GM10847 (cell line): ENCODE data around the gene VASH1.

ENCODE experiments used
- POLR2A ChIP-seq: IDR thresholded peaks from 2 replicates; pipeline ENCODE4 v1.6.1; 2011; ENCODE audit not compliant: insufficient read length; ENCODE audit errors: extremely low read depth

Gene VASH1

DNA sequence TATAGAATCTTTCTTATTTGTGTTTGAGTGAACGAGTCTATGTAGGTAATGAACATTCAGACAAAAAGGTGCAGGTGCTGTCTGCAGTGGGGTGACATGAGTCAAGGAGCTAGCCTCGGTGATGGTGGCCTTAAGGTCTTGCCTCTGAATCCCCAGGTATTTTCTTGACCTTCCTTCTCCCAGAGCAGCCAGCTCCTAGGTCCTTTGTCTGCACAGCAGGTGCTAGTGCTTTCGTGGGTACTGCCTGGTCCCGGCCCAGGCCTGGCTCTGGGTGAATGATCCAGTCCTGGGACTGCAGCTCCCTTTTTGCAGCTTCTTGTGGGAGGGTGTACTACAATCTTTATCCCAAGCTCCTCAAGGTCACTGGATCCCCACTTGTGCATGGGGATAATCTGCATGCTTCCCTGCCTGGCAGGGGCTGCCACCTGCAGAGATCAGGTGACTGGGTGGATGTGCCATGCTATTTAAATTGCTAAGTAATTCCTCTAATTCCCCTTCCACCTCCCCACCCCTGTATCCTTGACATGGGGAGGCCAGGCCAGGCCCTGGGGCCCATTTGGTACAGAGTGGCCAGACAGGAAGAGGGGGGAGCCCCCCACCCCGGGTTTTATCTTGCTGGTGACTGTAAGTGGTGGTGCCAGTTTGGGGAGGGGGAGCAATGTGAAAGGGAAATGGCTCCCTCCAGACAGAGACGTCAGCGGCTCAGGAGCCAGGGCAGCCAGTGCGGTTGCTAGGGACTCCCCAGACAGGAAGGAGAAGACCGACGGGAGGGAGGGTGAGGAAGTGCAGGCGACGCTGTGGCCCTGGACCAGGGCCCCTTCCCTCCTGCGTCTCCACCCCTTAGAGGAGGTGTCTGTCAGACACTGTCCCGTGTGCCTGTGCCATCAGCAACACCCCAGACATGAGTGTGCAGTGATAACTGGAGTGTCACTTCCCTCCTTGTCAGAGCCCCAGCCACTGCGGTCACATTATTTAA is 6.7 kb downstream of the VASH1 start:
- TF ChIP-seq POLR2A: no peak

DNA sequence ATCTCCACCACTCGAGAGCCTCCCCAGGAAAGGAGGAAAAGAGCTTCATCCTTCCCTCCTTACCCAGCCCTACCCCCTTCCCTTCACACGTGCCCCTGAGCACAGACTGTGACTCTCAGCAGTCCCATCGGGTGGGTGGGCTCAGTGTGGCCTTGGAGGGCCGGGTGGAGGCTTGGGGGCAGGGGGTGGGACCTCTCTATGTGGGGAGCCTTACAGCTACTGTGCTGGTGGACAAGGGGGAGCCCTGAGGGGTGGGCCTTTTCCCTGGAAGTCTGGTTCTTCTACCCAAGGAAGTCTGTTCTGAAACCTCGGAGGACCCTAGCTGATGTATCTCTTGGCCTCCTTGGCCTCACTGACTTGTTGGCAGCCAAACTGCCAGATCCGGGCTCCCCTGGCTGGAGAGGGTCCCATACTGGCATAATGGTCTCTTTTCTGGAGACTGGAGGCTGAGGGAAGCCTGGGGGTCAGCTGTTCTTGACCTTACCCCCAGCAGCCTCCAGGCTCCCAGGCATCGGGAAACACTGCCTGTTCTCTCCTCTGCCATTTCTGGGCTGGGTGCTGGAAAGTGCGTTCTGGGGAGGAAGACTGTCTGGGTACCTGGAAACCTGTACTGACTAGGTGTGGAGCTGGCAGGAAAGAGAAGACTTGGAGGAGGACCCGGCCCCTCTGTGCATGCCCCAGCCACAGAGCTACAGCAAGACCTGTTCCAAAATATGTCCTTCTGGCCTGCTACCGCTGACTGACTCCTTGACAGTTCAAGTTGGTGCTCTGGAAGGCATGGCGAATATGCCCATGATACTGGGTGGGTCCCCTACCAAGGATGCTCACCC is 7.6 kb downstream of the VASH1 start:
- no peak for TF ChIP-seq POLR2A

DNA sequence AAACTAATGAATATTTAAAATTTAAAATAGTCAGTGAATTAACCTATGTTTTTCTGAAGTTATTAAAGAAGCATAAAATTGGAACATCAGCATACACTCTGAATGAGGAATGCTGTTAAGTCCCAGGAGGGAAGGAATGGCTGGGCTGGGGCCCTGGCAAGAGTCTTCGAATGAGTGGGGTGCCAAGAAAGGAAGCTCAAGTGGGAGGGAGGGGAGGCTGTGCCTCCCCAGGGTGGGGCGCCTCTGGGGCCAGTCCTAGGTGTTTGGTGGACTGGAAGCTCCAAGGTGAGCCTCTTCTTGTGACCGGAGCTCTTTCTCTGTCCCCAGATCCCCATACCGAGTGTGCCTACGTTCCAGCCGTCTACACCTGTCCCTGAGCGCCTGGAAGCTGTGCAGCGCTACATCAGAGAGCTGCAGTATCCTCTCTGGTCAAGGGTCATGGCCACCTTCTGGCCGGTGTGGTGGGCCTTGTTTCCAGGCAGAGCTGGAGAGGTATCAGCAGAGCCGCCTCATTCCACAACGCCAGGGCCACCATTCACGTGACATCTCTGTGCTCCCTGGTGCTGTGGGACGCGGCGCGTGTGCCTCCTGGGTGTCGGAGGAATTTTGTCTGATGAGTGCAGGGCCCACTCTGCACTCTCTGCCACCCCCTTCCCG is 8.5 kb downstream of the VASH1 start:
- TF ChIP-seq POLR2A: no peak

DNA sequence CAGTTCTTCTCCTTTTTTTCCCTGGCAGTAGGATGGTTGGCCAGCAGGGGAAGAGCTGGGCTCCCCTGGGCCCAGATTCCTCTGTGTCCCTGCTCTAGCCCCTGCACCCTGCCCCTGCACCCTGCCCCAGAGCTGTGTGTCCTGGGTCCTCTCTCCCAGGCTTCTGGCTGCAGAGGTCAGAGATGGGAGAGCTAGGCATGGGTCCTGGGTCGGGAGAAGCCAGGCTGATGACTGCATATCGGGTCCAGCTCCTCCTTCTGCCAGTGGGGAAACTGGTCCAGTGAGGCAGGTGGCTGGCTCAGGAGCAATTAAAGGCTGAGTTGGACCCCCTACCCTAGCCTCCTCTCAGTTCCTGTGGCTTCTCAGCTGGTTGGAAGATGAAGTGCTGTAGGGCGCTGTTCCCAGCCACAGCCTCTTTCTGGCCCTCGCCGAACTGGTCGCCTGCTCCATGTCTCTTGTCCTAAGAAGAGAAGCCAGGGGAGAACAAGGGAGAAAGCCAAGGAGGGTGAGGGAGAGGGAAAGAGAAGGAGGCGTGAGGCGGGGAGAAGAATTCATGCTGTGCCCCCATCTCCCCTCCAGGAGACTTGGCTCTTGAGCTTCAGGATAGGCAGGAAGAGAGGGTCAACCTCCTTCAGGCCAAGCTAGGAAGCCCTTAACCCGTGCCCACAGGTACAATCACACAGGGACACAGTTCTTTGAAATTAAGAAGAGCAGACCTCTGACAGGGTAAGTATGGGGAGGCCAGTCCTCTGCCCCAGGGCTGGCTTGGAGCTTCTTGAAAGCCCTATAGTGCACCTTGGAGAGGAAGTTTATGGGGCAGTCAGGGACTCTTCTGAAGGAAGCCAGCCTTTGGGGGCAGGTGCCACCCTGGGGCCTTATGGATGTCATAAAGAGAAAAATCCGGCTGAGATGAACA is 9.5 kb downstream of the VASH1 start:
- no peak for TF ChIP-seq POLR2A

DNA sequence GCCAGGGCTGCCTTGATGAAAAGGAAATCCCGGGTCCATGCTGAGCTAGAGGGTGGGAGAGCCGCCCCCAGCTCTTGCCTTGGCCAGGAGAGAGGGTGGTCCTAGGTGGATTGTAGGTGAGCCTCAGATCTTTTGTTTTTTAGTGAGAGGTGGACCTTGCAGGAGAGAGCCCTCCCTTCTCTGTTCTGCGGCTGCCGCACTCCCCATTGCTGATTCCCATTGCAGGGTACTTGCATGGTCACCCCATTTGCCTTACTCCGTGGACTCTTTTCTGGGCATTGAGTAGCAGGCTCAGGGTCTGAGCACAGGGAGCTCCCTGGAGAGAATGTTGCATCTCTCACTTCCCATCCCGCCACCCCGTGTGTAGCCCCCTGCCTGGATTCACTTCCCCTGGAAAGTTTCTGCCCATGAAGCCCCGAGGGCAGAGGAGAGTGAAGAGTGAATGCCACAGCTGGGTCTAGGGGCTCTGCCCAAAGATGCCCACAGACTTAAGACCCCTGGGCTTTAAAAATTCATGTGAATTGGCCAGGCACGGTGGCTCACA is 10.2 kb downstream of the VASH1 start:
- no peak for TF ChIP-seq POLR2A

DNA sequence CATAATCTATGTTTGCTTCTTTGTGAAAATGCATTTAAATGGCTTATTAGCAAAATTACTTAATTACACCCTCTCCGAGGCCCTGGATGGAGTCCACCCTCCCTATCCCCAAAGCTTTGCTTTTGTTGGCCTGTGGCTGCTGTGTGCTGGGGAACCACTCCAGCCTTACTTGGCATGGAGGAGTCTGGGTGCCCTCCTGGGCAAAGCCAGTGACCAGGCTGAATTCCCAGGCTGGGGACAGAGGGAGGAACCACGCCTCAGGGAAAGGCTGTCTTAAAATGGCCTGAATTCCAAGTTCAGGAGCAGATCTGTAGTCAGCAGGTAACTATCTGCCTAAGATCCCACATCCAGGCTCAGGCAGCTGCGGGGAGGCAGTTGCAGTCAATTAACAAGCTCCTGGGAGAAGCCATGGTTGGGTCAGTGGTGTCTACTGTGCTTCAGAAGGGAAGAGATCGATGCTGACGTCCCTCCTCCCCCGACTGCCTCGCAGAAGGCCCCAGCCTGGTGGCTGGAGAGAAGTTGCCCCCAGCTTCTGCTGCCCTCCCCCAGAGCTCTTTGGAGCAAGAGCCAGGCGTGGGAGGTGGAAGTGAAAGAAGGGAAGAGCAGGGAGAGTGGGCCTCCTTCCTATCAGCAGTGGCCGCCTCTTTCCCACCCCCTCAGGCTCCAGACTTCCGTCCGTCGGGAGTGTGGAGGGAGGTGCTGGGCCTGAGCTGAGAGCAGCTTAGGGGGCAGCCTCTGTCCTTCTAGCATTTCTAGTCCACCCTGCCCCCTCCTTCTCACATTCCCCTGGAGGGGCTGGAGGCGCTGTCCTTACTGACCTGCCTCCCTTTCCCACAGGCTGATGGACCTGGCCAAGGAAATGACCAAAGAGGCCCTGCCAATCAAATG is 11.3 kb downstream of the VASH1 start:
- no peak for TF ChIP-seq POLR2A

DNA sequence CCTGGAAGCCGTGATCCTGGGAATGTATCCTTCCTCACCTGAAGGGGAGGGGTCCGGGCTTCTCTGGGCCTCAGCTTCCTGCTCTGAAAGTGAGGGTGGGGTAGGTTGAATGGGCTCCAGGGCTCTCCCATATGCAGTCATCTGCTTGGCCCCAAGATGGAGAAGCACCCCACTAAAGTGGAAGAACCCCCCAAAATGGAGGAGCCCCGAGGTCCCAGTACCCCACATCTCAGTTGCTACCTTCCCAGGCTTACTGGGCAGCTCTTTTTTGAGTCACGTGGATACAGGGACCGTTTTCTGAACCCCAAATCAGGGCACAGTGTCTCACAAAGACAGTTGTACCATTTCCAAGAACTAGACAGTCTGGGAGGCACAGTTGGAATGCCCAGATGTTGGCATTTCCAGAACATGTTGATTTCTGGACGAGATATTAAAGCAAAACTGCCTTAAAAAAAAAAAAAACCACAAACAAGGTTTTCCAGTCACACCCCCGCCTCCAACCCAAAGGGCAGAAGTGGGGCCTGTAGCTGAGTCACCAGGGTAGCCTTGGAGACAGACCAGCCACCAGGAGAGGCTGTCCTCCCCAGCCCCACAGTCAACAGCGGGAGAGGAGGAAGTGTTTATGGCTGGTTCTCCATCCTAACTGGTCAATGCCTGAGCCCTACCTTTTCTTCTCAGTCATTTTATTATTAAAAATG is 12.1 kb downstream of the VASH1 start:
- TF ChIP-seq POLR2A: no peak

DNA sequence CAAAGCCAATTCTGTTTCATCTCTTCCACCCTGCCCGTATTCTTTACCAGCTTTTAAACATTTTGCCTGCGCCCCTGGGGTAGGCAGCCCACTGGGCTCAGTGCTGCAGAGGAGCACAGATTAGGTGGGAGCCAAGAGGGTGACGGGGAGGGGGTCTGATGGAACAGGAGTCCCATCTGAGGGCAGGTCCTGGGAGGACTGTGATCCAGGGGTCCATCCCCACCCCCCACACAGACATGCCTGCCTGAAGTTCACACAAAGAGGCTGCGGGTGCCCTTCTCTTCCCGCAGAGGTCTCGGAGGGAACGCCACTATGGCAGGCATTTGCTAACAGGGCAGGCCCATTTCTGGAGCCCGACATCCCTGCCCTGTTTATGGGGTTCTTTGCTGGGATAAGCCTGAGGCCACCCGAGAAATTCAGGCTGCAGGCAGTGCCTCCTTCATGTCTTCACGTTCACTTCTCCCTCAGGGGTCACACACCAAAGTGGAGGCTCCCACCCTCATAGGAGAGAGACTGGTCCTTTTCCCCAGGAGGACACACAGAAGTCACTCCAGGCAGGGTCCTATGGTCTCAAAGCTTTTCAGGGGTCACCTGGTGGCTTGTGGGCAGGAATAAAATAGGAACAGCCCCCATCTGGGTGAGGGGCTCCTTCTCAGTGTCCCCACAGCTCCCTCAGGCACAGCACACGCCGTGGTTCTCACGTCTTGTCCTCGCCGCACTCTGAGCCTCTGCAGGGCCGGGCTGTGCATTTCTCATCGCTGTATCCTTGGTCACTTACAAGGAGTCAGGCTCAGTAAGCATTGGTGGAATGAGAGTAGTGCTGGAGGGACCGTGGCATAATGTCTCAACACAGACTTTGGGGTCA is 12.9 kb downstream of the VASH1 start:
- no peak for TF ChIP-seq POLR2A

DNA sequence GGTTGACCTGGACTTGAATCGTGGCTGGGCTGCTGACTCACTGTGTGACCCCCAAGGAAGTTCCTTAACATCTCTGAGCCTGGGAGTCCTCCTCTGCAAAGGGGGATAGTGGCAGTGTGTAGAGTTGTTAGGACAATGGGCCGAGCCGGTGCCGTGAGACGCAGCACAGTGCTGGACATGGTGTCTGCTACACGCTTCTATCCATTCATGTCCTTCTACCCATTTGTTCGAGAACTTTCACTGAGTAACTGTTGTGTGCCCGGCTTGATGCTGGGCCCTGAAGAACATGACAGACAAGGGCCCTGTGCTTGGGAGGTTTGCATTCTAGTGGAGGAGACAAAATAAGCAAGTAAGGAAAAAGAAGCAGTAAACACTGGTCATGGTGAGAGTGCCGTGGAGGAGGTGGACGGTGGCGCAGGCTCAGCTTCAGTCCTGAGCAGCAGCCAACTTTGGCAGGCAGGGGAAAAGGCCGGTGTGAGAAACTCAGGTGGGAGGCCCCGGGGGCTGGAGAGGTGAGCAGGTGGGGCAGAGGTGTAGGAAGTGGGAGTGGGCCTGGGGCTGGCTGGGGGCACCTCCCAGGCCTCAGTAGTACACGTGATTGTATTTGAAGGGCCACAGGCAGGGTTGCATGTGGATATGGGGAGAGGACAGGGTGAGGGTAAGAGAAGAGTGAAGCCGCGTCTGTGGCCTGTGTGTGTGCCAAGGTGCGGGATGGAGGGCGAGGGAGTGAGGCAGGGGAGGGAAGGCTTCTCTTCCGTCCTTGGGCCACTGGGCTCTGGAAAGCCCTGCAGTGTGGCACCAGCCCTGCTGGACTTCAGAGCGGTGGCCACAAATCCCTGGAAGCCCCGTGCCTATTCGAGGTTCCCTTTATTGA is 13.8 kb downstream of the VASH1 start:
- no peak for TF ChIP-seq POLR2A

DNA sequence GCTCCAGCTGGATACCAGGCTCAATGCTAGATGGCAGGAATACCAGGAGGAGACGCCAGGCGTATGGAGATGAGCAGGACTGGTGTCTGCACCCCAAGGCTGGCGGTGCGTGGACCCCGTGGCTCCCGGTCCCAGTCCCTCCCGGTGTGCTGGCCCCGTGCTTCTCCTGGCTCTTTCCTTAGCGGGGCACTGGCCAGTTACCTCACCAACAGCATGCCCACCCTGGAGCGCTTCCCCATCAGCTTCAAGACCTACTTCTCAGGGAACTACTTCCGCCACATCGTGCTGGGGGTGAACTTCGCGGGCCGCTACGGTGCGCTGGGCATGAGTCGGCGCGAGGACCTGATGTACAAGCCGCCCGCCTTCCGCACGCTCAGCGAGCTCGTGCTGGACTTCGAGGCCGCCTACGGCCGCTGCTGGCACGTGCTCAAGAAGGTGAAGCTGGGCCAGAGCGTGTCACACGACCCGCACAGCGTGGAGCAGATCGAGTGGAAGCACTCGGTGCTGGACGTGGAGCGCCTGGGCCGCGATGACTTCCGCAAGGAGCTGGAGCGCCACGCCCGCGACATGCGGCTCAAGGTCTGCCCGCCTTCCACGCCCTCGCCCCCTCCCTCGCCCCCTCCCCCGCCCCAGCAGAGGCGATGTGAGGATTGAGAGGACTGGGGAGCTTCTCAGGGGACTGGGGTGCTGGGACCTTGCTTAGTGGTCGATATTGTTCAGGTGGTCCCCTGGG is 14.6 kb downstream of the VASH1 start:
- TF ChIP-seq POLR2A: no peak
